Activated naive CD4-positive, alpha-beta T cell treated with anti-CD3 and anti-CD28 coated beads, Interleukin-2, amount 50 U/mL, for 72 hours (primary cell): Measurements from ENCODE around the gene LRBA. TPM values are rescaled to one million over a fixed set of nuclear protein-coding genes. Genes with fewer than 3 reads are reported as not detected.

Source experiments
- ATAC-seq, 2 donors: fragments of 150-1000 bp; cut with Tn5 transposase; 2 replicates each; pipeline ENCODE4 v1.10.0; 2021; ENCODE audit warnings: mild to moderate bottlenecking in 2 of 2, moderate library complexity in 2 of 2
- DNase-seq, 2 donors: peaks; one replicate each; pipeline ENCODE4 v3.0.0; 2021 to 2022; ENCODE audit warnings: low spot score in 2 of 2
- H3K27ac Mint-ChIP-seq, 2 donors: one replicate each; pipeline ENCODE4 v1.8.0; 2022; ENCODE audit warnings: mild to moderate bottlenecking in 2 of 2, mixed read lengths in 2 of 2
- H3K36me3 Mint-ChIP-seq, 2 donors: one replicate each; pipeline ENCODE4 v1.8.0; 2022; ENCODE audit warnings: mixed read lengths in 2 of 2
- H3K9me3 Mint-ChIP-seq, 2 donors: one replicate each; pipeline ENCODE4 v1.8.0; 2022; ENCODE audit warnings: mixed read lengths in 2 of 2
- total RNA-seq, 2 donors: library from RNA; stranded (reverse); gene quantifications; one replicate each; pipeline ENCODE4 v1.2.3, GENCODE V29; 2022

Gene LRBA
- total RNA-seq, 2 donors from 2014 or later, result 72.0 to 77.9 TPM

DNA sequence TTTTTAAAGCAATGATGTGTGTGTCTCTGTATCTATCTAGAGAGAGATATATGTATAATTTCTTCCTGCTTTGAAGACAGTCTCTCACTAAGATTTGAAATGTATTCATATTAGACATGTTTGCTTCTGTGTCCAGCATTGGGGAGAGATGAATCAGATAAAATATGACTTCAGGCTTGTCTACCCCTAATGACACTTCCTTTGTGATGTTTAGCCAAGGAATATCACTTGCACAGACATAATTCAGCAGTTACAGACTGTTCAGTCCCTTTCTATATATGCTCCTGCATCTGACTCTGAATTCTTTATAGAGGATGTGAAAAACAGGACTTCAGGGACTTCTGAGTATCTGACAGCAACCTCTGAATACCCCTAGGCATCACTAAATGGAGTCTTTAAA lies 778.5 kb downstream of the LRBA start:
- ATAC-seq (no peak), DNase-seq (no peak)
- Mint-ChIP-seq H3K36me3 (no peaks in the 10 kb centered on the region), H3K9me3 (peaks cover 0 to 3% of the 10 kb centered on the region in 2 donors), H3K27ac (no peak overlapping the region)

DNA sequence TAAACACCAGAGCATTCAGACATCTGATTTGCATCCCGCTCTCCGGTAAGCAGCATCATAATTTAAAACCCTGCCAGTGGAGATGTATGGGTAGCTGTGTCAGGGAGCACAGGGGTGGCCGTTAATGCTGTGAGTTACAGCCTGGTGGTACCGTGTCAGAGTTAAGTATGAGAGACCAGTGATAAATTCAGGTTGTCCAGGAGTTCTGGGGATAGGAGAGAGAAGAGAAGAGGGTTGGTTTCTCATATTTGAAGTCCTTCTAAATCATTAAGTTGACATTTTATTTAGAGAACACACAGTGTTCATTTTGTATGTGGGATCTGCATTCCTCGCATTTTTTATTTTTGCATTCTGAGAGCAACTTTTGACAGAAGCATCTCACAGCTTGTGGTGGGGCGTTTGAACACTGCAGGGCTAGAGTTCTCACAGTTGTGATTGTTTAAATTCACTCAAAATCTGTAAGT lies 779.2 kb downstream of the LRBA start:
- H3K27ac Mint-ChIP-seq, result no peak overlapping the region
- H3K9me3 Mint-ChIP-seq, result peaks cover 0 to 3% of the 10 kb centered on the region in 2 donors
- H3K36me3 Mint-ChIP-seq, result no peaks in the 10 kb centered on the region
- no peak for DNase-seq
- no peak for ATAC-seq

DNA sequence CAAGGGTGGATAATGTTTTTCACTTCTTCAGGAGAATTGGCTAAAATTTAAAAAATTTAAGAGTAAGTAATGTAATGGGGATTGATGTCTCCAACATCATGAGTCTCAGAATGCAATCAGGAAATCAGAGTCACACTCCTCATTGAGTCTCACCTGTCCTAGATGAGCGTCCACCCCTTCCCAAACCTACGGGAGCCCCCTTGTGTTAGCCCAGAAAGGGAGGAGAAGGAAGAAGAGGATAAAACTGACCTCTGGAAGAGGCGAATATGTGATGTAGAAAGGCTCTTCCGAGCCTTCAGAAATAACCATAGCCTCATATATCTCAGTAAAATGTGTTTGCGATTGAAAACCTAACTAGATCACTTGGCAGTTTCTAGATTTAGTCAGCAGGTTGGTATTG lies 779.8 kb downstream of the LRBA start:
- no peaks in the 10 kb centered on the region for H3K36me3 Mint-ChIP-seq
- H3K9me3 Mint-ChIP-seq, result peaks cover 0 to 3% of the 10 kb centered on the region in 2 donors
- ATAC-seq (no peak), DNase-seq (no peak)
- H3K27ac Mint-ChIP-seq, result peak overlapping the region in 1 of 2 donors; percentile 22

DNA sequence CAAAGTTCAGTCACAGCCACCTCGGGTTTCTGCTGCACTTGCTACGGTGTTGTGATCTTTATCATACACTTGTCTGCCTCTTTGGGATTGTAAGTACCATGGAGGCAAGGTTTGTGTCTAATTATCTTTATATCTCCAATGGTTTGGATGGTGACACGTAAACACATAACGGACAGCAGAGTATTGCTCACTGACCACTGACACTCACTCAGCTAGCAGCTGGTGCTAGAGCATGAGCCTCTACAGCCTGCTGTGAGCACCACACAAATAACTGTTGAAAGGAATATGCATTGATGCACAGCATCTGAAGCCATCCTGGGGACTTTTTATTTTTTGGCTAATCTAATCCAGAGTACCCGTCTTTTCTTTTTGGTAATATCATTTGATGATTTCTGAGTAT lies 780.8 kb downstream of the LRBA start:
- Mint-ChIP-seq H3K9me3 (peaks cover 0 to 3% of the 10 kb centered on the region in 2 donors), H3K27ac (no peak overlapping the region), H3K36me3 (no peaks in the 10 kb centered on the region)
- no peak for ATAC-seq
- no peak for DNase-seq

DNA sequence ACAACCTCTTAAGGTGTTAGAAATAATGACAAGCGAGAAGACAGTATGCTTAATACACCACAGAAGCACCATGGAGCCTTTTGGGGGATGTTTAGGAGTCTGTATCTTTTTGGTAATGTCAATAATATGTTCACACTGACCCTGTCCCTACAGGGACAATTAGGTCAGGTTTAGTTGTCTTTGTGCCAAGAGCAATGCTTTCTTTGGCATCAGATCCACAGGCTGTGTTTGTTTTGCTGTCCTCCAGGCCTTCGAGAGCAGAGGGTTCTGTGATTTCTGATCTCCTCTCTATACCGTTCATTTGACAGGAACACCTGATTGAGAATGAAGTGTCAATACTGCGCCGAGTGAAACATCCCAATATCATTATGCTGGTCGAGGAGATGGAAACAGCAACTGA lies 783.1 kb downstream of the LRBA start:
- Mint-ChIP-seq H3K36me3 (no peaks in the 10 kb centered on the region), H3K9me3 (peaks cover 0 to 3% of the 10 kb centered on the region in 2 donors), H3K27ac (no peak overlapping the region)
- no peak for DNase-seq
- no peak for ATAC-seq

DNA sequence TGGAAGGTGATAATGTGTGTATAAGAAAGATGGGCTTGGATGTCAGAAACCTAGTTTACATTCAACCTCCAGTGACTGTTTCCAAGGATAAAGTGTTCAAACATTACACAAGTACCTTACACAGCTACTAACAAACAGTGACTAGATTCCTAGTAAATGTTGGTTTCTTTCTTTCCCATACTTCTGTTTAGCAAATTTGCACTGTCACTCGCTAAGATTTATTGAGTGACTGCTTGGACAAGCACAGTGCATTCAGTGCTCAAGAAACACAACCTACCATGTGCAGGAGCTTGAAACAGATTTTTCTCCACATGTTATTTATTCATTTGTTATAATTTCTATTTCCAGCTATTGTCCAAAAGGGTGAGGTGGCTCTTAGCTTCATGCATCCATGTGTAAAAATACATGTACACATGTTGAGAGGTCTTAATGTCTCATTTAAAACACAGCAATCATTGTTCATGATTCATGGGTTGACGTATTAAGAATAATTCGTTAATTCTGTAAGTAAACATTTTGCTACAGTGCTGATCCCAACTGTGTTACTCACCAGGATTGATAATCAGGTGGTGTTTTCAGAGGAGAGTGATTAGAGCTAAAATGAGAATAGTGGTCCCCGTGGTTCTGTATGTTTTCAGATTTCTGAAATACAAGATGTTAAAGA lies 783.8 kb downstream of the LRBA start:
- ATAC-seq (no peak), DNase-seq (no peak)
- no peaks in the 10 kb centered on the region for H3K36me3 Mint-ChIP-seq
- H3K27ac Mint-ChIP-seq, result no peak overlapping the region
- H3K9me3 Mint-ChIP-seq, result peaks cover 0 to 3% of the 10 kb centered on the region in 2 donors

DNA sequence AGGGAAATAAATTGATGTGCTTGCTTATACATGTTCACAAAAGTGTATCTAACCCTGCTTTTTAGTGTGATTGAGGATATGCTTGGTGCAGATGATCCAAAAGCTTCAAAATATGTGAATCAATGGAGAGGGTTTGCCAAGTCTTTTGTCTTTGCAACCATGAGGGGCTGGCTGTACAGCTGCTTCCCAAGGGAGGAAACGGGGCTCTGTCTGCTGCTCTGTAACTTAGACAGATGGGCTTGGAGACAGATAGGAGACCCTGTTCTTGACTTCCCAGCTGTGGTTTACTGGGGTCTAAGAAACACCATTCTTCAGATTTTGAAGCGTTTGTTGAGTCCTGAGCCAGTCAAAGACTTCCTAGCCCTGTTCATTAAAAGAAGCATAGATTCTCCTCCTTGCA lies 784.5 kb downstream of the LRBA start:
- DNase-seq (no peak), ATAC-seq (no peak)
- Mint-ChIP-seq H3K9me3 (peaks cover 0 to 3% of the 10 kb centered on the region in 2 donors), H3K27ac (no peak overlapping the region), H3K36me3 (no peaks in the 10 kb centered on the region)

DNA sequence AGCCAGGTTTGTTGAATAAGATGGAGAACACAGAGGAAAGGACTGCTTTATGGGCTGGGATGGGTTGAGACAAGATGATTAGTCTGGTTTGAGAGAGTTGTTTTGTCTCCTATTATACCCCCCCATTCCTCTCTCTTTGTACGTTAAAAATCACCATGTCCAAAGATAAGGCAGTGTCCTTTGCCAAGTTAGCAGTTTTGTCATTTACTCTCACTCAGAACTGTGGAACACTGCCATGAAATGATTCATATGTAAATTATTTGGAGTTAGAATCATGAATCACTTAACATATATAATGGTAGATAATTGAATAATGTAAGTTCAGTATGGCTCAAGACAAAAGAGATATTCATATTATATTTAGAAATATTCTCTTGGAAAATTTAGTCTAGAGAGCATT lies 785.6 kb downstream of the LRBA start:
- Mint-ChIP-seq H3K36me3 (no peaks in the 10 kb centered on the region), H3K9me3 (peaks cover 0 to 3% of the 10 kb centered on the region in 2 donors), H3K27ac (no peak overlapping the region)
- ATAC-seq (no peak), DNase-seq (no peak)

DNA sequence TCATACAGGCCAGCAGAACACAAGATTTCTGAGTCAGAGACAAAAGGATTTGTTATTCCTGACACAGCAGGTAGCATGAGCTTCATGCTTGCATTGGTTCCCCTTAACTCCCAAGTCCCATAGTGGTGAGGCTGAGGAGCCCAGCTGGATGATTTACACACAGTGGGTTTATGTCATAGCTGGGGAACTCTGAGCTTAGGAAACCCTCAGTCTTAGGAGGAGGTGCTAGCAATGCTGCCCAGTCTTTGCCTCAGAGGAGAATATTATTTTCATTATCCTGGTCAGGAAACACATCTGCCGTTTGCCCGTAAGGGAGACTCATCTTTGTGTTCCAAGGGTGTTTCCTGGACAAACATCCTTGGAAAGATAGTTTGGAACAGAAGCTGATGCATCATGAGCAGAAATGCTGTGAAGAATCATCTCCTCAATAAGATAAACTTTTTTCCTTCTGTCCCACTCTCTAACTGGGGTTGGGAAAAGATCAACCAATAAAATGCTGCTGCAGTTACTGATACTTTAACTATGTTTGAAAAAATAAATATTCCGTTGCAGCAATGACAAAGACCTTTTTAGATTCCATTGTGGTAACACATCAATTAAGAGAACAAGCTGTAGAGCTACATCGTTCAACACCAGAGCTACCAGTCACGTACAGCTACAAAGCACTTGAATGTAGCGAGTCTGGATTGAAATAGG lies 790.0 kb downstream of the LRBA start:
- no peaks in the 10 kb centered on the region for H3K9me3 Mint-ChIP-seq
- ATAC-seq (no peak), DNase-seq (no peak)
- no peak overlapping the region for H3K27ac Mint-ChIP-seq
- no peaks in the 10 kb centered on the region for H3K36me3 Mint-ChIP-seq

DNA sequence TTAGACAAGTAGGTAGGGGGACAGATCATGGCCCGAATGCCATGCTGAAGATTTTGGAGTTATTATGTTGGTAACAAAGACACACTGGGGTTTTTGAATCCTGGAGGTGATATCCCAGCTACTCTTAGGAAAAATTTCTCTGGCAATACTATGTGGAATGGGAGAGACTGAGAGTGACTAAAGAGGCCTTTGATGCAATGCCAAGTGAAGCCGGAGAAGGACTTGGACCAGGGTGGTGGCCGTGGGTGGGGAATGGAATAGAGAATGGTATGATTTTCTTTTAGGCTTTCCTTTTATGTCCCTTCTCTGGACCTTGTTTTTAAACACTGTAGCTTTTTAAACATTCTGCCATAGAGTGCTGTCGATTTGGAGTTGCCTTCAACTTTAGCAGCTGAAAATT lies 795.2 kb downstream of the LRBA start:
- Mint-ChIP-seq H3K36me3 (no peaks in the 10 kb centered on the region), H3K27ac (no peak overlapping the region), H3K9me3 (no peaks in the 10 kb centered on the region)
- DNase-seq, result no peak
- ATAC-seq, result no peak

DNA sequence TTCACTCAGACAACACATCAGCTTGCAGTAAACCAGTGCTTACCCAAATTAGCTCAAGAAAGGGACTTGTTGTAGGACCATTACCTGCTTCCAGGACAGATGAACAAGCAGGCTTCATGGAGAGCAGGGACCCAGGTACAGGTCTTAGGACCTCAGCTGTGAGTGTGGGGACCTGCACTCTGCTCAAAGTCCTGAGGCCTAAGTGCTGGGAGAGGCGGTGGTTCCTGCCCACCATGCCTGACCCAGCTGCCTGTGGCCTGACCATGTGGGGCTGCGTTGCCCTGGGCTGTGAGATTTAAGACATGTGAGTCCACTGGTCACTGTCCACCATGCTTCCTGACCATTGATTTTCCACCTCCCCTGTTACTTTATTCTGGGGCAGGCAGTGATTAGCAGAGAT lies 796.6 kb downstream of the LRBA start:
- no peak for DNase-seq
- Mint-ChIP-seq H3K36me3 (no peaks in the 10 kb centered on the region), H3K9me3 (no peaks in the 10 kb centered on the region), H3K27ac (no peak overlapping the region)
- ATAC-seq, result no peak

DNA sequence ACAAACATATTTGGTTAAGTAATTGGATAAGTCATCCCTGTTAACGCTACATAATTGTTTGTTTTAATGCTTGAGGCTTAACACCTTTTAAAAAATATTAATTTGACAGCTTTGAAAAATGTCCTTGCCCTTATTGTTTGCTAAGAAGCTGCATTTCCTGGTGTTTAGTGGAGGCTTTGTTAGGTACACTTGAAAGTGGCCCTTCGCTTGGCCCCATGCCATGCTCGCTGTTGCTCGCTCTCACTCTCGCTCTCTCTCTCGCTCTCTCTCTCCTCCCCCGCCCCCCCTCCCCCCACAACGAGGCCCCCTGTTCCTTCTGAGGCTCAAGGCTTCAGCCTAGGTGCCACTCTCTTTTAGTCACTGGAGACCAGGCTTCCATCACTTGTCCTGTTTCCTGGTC lies 797.3 kb downstream of the LRBA start:
- Mint-ChIP-seq H3K36me3 (no peaks in the 10 kb centered on the region), H3K27ac (no peak overlapping the region), H3K9me3 (no peaks in the 10 kb centered on the region)
- DNase-seq, result no peak
- ATAC-seq, result no peak

DNA sequence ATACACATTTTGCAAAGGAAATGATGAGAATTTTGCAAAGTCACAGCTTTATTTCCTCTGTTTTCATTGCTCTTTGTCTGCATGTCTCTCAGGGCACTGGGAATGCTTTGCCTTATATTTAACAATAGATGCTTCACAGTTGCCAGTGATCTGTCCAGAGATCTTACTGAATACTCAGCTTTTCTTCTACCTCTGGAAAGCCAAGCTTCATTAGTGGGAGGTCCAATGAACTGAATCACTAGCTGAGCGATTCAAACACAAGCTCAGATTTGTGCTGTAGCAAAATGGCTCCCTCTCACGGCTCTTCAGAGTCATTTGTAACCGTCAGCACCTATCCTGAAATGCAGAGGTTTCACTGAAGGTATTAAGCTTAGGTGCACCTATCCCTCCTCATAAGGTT lies 797.9 kb downstream of the LRBA start:
- H3K27ac Mint-ChIP-seq, result no peak overlapping the region
- ATAC-seq (no peak), DNase-seq (no peak)
- no peaks in the 10 kb centered on the region for H3K9me3 Mint-ChIP-seq
- no peaks in the 10 kb centered on the region for H3K36me3 Mint-ChIP-seq

DNA sequence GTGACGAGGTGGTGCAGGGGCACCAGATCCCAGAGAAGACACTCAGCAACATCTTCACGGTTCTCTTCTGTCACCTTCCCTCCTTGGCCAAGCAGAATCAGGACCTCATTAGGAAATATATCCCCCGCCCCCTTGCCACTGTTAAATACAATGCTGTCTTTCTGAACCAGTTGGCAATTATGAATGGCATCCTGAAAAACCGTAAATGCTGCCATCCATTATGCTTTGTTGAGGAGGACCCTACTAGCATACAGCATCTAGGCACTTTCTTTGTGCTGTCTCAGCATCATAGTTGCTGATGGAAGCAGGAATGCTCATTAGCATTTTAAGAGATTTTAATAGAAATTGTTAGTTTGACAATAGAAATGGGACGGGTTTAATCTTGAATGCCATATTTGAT lies 798.4 kb downstream of the LRBA start:
- no peak for ATAC-seq
- H3K9me3 Mint-ChIP-seq, result no peaks in the 10 kb centered on the region
- no peak overlapping the region for H3K27ac Mint-ChIP-seq
- no peak for DNase-seq
- no peaks in the 10 kb centered on the region for H3K36me3 Mint-ChIP-seq

DNA sequence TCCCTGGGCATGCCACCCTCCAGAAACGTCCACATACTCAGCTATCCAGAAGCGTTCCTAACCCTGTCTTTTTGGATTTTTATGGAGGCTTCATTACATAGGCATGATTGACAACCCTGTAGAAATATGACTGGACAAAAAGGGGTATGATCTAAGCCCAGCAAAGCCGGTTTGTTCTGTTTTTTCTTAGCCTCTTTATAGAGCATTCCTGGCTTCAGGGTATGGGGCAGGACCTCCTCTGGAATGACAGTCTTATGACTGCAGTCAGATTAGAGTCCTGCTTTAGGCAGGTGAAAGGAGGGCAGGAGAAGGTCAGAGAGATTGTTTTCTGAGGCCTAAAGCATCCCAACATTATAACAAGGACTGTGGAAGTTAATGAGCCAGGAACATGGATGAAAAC lies 799.5 kb downstream of the LRBA start:
- no peak for ATAC-seq

More for the DNA sequence above, 799.5 kb downstream of the LRBA start:
- Mint-ChIP-seq H3K27ac (no peak overlapping the region), H3K9me3 (no peaks in the 10 kb centered on the region), H3K36me3 (no peaks in the 10 kb centered on the region)
- DNase-seq, result no peak
